HG03159 (cell line): ENCODE data around the gene CLOCK.
"Not testable (repeated sequence)": the region's sequence is repeated elsewhere in the genome, so short reads cannot be mapped to it uniquely, and the experiment has no call there.

ENCODE experiments used
- ATAC-seq: cut with Tn5 transposase; IDR thresholded peaks from one replicate; pipeline ENCODE4 v1.9.1; 2021; ENCODE audit warnings: mild to moderate bottlenecking, moderate library complexity; ENCODE audit not compliant: unreplicated experiment

Gene CLOCK, protein sequence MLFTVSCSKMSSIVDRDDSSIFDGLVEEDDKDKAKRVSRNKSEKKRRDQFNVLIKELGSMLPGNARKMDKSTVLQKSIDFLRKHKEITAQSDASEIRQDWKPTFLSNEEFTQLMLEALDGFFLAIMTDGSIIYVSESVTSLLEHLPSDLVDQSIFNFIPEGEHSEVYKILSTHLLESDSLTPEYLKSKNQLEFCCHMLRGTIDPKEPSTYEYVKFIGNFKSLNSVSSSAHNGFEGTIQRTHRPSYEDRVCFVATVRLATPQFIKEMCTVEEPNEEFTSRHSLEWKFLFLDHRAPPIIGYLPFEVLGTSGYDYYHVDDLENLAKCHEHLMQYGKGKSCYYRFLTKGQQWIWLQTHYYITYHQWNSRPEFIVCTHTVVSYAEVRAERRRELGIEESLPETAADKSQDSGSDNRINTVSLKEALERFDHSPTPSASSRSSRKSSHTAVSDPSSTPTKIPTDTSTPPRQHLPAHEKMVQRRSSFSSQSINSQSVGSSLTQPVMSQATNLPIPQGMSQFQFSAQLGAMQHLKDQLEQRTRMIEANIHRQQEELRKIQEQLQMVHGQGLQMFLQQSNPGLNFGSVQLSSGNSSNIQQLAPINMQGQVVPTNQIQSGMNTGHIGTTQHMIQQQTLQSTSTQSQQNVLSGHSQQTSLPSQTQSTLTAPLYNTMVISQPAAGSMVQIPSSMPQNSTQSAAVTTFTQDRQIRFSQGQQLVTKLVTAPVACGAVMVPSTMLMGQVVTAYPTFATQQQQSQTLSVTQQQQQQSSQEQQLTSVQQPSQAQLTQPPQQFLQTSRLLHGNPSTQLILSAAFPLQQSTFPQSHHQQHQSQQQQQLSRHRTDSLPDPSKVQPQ

DNA sequence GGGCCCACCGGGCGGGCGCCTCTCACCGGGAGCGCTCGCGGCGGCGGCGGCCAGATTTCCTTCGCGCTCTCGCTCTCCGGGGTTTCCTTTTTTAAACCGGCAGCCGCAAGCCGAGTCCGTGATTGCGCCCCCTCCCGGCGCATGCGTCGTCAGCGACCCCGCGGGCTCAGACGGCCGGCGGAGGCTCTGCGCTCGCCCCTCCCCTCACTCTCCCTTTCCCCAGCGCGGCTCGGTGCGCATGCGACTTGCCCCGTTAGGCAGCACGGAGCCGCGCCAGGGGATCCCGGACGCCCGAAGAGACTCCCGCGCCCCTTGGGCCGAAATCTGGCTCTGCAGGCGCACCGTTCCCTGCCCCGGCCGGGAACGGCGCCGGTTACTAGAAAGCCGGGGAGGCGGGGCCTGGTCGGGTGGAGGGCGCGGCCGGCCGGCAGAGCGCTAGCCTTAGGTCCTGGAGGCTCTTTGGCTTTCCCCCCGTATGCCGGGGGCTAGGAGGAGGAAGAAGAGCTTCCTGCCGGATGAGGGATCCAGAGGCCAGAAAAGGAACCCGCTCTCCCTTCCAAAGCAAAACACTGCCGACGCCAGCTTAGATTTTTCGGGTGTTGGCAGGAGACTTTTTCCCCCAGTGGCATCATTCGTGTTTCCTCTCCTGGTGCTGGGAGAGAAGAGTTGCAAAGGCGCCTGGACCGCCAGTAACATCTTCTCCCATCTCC is at the start of gene CLOCK:
Gene CLOCK, minus strand, starts transcription at position 154 of the 710 bp plus-strand sequence. CDS start 64,124 bp downstream, outside the sequence.
- peak; percentile 70 for ATAC-seq

DNA sequence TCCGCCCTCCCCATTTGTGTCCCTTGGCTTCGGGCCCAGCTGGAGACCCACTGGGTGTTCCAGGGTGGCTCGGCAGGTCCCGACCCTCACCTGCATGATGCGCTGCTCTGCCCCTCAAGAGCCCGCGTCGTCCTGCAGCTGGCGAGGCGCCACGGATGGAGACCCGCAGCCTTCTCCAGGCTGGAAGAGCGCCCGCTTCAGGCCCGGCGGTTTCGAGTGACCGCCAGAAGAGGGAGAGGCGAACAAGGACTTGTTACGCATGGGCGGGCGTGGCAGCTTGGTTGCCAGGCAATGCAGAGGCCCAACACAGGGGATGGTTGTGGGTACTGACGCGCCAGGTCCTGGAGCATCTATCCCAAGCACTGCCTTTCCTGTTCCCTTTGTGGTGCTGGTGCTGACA is 45.3 kb upstream of the CLOCK start, which contains the start of gene PDCL2:
Gene PDCL2, minus strand, starts transcription at position 232 of the 400 bp plus-strand sequence. Its CDS starts 136 bp downstream, at position 96.
- ATAC-seq = no peak

DNA sequence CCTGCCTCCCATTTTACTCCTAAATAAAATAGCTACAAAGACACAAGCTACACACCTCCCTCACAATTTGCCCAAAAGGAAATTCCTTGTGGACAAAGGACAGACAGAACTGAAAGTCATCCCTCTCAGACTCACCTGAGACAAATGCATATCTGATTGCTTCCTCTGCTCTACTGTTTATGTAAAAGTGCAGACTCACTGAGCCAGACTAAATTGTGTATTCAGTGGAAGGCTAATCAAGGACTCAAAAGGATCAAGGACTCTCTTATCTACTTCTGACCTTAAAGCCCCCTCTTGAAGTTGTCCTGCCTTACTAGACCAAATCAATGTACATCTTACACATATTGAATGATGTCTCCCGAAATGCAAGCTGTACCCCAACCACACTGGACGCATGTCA is 41.5 kb upstream of the CLOCK start:
- no peak for ATAC-seq

DNA sequence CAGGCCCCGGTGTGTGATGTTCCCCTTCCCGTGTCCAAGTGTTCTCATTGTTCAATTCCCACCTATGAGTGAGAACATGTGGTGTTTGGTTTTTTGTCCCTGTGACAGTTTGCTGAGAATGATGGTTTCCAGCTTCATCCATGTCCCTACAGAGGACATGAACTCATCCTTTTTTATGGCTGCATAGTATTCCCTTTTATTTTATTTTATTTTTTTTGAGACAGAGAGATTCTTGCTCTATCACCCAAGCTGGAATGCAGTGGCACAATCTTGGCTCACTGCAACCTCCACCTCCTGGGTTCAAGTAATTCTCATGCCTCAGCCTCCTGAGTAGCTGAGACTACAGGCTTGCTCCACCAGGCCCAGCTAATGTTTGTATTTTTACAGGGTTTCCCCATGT is 36.1 kb upstream of the CLOCK start:
- ATAC-seq = not testable (repeated sequence)

DNA sequence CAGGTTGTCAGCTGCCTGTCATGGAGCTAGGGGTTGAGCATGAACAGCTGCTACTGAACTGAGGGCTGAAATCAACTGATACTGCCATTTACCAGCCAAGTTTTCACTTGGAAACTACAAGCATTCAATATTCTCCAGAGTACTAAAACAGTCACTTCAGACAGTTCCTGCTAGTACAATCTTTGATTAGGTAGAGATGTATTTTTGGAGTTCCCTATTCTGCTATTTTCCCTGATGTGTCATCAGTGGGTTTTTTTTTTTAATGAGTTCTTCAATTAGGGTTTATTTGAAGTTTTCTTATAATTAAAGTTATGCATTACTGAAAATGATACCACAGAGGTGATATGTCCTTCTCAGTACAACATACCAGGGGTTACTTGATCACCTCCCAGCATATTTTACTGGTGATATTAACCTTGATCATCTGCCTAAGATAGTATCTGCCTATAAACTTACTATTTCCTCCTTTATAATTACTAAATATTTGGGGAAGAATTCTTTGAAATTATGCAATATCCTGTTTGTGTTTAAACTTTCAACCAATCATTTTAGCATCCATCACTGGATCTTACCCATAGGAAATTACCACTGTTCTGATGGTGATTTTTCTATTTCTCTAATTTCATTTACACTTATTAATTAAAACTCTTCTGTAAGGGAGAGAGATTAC is 31.8 kb upstream of the CLOCK start:
- no peak for ATAC-seq

DNA sequence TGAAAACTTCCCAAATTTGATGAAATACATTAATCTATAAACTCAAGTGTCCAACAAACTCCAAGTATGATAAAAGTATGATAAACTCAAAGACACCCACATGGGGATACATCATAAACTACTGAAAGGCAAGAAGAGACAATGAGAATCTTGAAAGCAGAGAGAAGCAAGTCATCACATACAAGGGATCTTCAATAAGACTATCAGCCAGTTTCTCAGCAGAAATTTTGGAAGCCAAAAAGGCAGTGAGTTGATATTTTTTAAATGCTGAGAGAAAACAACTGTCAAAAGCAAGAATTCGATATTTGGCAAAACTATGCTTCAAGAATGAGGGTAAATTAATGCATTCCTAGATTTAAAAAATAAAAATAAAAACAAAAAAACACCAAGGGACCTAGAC is 28.8 kb upstream of the CLOCK start:
- ATAC-seq = no peak

DNA sequence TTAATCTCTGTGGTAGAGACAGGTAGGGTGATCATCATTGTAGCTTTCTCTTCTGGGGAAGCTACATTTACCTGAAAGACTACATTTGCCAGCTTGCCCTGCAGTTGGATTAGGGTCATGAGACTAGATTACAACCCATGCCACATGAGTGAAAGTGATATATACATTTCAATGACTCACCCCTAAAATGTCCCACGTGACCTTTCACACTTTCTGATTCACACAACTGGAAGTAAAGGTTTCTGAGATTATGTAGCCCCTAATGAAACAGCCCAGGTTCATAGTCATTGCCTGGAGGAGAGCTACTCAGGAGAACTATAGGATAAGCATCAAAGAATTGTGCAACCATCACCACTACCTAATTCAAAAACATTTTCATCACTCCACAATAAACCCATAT is 27.5 kb upstream of the CLOCK start:
- no peak for ATAC-seq

DNA sequence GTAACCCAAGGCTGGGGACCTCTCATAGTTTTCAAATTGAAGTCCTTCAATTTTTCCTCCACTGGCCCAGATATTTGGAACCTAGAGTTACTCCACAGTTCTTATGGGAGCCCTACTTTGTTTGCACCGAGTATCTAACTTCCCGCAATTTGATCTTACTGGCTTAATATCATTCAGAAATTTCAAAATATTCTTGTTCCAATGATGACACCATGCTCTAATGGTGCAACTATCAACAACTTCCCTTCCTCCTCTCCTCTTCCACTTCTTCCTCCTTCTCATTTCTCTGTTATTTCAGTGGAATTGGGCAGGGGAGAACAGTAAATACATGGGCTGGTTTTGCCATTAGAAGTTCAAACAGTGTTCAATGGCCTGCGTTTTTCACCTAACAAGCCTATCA is 25.1 kb upstream of the CLOCK start:
- ATAC-seq = no peak

DNA sequence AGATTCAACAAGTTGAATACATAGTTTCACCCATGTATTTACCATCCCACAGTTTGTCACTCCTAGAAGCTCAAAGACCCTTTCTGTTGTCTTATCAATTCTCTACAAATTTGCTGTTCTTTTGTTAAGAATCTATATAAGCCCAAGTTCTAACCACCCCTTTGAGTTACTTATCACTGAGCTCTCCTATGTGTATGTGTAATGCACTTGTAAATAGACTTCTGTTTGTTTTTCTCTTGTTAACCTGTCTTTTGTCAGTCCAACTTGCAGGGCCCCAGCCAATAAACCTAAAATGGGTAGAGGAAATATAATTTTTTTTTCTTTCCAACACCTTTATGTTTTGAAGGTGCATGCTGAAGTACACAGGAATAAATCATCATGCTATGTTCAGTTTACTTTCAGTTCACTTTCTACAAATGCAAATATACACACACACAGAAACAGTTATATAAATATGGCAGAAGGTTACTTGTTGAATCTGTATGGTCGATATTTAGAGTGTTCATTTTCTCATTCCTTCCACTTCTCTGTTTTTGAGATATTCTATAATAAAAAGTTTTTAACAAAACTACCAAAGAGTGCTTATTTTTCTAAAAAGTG is 22.3 kb upstream of the CLOCK start:
- peak; percentile 66 for ATAC-seq

DNA sequence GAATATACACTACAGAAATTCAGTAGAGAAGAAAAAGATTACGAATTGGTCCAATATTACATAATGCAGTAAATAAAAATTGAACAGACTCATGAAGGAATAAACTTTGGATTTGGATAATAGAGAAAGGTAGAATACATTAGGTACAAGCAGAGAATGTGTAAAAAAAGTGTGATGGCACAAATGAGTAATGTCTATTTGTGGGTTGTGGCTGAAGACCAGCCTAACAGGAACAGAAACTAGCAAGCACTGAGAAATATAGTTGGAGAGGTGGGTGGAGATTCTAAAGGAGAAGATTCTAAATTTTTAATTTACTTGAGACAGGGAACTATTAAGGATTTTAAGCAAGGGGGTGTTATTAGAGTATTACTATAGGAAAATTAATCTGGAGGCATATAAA is 15.2 kb upstream of the CLOCK start:
- peak; percentile 100 for ATAC-seq

DNA sequence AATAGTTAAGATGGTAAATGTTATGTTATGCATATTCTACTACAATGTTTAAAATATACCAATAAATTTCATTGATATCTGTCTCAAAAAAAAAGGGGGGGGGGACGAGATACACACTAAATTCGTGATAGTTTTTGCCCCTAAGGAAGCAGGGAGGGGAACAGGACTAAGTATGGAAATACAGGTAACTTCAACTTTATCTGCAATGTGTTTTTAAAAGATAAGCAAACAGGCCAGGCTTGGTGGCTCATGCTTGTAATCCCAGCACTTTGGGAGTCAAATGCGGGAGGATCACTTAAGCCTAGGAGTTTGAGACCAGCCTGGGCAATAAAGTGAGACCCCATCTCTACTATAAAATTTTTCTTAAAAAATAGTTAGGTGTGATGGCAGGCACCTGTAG is 13.4 kb upstream of the CLOCK start:
- ATAC-seq = no peak

DNA sequence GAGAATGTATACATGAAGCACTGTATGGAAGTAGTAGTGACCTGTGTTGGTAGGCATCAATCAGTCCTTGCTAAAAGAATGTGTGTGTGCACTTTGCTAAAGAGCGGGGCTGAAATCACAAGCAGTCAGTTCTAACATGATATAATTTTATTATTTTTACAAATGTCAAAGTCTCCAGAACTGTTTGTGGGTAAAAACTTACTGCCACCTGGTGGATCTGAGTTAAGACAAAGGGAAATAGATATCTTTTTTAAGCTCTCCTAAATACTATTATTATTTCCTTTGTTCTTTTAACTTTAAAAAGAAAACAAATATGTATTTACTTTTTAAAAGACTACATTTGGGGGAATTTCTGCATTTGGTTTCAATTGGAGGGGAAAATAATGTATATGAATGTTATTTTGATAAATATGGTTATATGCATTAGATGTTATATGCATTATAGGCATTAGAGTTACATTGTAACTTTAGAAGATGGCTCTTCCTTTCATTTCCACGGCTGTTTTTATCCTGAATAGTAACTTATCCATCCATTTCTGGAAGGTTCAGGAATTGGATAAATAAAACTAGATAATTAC is 7.8 kb upstream of the CLOCK start:
- ATAC-seq = no peak

DNA sequence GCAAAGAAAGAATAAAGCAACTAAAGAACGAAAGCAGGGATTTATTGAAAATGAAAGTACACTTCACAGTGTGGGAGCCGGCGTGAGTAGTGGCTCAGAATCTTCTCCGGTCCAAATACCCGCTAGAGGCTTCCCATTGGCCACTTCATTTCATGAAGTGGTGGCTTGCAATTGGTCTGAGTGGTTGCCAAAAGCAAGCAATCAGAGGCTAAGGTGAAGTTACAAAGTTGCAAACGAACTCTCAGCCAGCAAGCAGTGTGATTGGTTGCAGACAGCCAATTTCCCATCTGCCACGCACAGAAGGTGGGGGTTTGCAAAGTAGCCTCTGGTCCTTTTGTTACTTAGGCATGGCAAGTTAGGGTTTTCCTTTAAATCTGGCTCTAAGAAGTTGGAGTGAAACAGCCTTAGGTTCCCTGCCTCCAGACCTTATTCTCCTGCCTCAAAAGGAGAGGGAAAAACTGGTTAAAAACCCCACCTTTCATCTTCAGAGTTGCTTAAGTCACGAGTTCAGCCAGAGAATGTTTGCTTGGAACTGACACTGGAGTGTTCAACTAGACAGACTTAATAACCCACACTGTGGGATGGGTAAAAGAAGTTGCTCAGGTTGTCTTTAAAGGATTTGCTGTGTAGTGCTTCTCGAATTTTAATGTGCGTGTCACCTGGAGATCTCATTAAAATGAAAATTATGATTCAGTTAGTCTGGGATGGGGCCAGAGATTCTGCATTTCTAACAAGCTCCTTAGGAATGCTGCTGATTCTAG is 6.9 kb upstream of the CLOCK start:
- no peak for ATAC-seq

DNA sequence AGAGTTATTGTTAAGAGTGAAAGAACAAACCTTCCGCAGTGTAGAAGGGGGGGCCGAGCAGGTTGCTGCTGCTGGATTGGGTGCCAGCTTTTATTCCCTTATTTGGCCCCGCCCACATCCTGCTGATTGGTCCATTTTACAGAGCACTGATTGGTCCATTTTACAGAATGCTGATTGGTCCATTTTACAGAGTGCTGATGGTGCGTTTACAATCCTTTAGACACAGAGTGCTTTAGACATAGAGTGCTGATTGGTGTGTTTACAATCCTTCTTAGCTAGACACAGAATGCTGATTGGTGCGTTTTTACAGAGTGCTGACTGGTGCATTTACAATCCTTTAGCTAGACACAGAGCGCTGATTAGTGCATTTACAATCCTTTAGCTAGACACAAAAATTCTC is 5.3 kb upstream of the CLOCK start:
- not testable (repeated sequence) for ATAC-seq

DNA sequence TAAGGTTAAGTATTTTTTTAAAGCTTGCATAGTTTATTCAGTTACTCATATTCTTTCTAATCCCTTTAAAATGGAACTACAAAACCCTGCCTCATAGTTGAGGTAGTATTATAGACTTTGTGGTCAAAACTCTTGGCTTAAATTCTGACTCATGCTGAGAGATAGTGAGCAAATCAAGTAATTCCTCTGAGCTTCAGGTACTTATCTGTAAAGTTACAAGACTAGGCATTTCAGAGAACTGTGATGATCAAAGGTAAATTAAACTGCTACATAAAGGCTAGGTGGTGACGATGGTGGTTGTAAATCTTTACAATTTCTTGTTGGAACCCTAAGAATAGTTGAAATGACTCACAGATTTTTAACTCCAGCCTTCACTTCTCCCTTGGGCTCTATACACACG is 3.2 kb upstream of the CLOCK start:
- no peak for ATAC-seq

DNA sequence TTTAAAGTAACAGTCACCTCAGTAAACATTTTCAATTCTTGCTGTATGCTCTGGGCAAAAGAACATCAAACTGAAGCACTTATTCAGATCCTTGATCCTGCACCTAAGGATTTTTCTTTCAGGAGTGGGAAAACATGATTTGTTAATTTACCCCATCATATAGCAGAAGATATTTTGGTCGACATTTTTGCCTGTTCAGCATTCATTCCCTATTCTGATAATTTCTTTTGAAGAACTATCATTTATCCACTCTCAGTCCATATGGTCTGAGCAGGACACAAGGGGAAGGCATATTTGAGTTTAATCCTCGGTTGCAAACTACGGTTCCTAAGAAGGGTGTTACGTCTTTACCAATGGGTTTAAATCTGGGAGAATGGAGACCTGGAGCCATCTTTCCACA is 1.2 kb upstream of the CLOCK start:
- no peak for ATAC-seq

DNA sequence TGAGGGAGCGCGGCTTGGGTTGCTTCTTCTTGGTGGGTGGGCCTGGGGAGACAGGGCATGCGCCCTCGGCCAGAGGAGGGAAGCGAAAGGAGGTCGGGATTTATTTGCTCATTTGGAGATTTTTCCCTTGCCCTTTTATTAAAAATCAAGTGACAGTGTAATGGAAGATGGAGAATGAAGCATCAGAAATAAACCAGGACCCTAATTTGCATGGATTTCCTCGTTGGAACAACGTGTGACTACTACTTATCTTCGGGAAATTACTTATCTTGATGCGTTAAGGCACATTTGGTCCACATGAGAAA is 709 bp upstream of the CLOCK start:
- no peak for ATAC-seq

DNA sequence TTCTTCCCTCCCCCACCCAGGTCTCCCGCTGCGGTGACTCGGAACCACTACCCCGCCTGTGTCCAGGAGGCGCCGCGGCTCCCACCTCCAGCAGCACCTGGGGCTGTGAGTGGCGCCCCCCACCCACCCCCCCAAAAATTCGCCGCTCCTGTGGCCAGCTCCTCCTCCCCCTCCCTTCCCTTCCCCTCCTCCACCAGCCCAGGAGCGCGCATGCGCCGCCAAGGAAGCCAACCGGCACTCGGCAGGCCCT is 278 bp downstream of the CLOCK start:
- peak; percentile 40 for ATAC-seq

DNA sequence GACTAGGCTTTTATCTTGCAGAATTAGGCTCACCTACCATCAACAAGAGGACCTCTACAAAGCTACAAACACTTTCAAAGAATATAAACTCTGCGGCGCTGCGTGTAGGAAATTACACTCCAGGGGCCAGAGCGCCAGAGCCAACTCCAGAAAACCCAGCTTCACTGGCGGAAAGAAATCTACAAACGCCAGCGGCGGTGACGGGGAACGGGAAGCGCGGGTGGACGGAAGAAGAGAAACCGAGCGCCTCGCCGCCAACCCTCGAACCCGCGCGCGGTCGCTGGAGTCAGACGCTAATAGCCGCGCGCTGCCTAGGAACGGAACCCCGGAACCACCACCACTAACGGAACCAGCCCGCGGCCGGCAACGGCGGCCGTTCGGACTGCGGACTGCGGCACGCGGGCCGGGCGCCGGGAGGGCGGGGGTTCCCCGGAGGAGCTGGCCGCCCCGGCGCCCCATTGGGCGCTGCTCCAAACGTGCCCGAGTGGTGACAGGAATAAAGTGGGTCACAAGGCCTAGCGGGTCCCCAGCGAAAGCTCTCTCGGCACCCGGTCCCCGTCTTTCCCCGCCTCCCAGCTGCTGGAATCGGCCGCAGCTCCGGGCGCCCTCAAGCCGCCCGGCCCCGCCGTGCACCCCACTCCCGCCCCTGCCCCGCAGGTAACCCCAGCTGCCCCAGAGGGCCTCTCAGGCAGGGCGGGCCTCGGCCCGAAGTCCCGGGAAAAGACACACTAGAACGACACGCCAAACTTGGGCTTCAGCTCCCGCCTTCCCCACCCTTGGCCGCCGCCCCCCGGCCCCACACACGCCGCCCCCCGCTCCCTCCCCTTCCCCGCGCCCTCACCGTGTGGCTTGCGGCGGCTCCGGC is 836 bp downstream of the CLOCK start:
- peak; percentile 46 for ATAC-seq
